ENCODE measurements around the gene SSU72.

SSU72 gene

GRCh38 chr1:1612104-1612400 is 37.4 kb upstream of the SSU72 start:
- no peak for DNase-seq (ENCODE audit: low read depth in 1 of 2, low spot score in 1 of 2)

- no peak for DNase-seq (ENCODE audit: low read depth in 1 of 2, low spot score in 1 of 2)
Measured at GRCh38 chr1:1610796-1611195, 36.1 kb upstream of the SSU72 start.

- DNase-seq (ENCODE audit: low read depth in 1 of 2, low spot score in 1 of 2): no peak
Measured at GRCh38 chr1:1609822-1610485, 35.3 kb upstream of the SSU72 start.

GRCh38 chr1:1606232-1606631 is 31.6 kb upstream of the SSU72 start:
- DNase-seq (ENCODE audit: low read depth in 1 of 2, low spot score in 1 of 2): no peak

DNA sequence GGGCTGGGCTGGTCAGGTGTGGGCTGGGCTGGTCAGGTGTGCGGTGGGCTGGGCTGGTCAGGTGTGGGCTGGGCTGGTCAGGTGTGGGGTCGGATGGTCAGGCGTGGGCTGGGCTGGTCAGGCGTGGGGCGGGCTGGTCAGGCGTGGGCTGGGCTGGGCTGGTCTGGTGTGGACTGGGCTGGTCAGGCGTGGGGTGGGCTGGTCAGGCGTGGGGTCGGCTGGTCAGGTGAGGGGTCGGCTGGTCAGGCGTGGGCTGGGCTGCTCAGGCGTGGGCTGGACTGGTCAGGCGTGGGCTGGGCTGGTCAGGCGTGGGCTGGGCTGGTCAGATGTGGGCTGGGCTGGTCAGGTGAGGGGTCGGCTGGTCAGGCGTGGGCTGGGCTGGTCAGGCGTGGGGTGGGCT is 31.1 kb upstream of the SSU72 start:
- no peak for DNase-seq (ENCODE audit: low read depth in 1 of 2, low spot score in 1 of 2)

GRCh38 chr1:1605034-1605591 is 30.4 kb upstream of the SSU72 start:
- DNase-seq (ENCODE audit: low read depth in 1 of 2, low spot score in 1 of 2): no peak

DNA sequence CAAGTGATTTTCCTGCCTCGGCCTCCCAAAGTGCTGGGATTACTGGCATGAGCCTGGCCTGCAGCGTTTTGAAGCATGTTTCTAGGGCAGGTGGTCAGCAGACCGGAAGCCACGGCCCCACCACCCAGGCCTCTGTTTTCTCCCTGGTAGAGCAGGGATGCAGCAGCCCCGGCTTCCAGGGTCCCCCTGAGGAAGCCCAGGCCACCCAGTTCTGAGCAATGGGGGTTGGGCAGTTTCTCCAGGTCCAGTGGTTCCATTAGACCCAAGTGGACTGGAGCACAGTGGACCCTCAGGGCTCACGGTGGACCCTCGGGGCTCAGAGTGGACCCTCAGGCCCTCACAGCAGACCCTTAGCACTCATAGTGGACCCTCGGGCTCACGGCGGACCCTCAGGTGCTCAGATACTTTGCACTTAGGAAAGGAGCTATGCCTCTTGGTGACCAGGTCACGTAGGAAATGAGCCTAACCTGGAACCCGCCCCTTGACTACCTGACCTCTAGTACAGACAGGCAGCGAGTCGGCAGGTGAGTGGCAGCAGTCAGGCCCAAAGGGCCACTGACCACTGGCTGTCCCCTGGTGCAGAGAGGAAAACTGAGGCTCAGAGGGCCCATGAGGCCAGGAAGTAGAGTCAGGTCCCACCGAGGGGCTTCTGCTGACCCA is 29.8 kb upstream of the SSU72 start:
- DNase-seq (ENCODE audit: low read depth in 1 of 2, low spot score in 1 of 2): no peak

DNA sequence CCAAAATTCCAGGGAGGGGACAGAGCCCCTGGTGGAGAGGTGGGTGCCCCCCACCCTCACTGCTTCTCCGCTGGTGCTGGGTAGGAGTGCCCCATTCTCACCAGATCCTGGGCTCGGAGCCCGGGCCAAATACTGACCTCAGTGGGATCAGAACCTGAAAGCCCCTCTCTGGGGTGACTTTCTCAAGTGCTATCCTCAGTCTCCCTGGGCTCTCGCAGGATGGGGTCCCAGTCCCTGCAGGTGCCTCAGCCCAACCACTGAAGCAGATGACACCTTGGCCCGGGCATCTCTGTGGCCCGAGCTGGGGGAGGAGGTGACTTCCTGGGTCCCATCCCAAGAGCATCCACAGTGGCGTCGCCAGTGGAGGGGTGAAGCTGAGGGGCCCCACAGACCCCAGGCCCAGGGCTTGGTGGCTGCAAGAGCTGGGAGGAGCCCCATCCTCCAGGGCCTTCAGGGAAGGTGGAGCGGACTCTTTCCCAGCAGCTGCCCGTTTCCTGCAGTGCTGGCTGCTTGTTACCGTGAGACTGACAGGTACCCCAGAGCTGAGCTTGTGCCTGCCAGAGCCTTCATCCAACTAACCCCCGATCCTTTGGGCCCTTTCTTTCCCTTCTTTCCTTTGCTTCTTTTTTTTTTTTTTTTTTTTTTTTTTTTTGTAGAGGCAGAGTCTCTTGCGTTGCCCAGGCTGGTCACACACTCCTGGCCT is 29.2 kb upstream of the SSU72 start:
- no peak for DNase-seq (ENCODE audit: low read depth in 1 of 2, low spot score in 1 of 2)

DNA sequence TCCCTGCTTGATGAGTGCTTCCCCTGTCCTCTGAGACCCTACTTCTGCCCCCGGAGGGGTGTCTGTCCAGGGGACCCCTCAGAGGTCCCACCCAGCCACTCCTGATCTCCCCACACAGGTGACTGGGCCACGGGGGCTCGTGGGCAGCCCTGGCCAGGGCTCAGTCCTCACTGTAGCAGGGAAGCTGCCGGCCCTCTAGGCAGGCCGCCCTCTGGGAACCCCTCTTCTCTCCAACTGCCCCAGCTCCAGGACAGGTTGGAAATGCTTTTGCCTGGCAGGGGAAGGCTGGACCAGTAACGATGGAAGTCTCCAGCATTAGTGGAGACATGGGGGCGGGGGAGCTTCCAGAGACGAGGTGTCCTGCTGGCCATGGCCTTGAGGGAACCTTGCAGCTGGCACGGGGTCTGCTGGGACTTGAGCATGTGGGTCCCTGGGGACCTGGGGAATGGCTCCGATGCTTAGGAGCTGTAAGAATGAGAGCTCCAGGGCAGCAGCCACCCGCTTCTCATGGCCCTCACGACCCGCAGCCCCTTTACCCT is 28.4 kb upstream of the SSU72 start:
- DNase-seq (ENCODE audit: low read depth in 1 of 2, low spot score in 1 of 2): no peak

- DNase-seq (ENCODE audit: low read depth in 1 of 2, low spot score in 1 of 2): no peak
Measured at GRCh38 chr1:1602304-1602967, 27.8 kb upstream of the SSU72 start.

GRCh38 chr1:1601564-1602303 is 27.1 kb upstream of the SSU72 start:
- no peak for DNase-seq (ENCODE audit: low read depth in 1 of 2, low spot score in 1 of 2)

- DNase-seq (ENCODE audit: low read depth in 1 of 2, low spot score in 1 of 2): no peak
Measured at GRCh38 chr1:1600861-1601563, 26.3 kb upstream of the SSU72 start.

GRCh38 chr1:1599935-1600860 is 25.5 kb upstream of the SSU72 start, which contains the start of gene FNDC10:
TSS of gene FNDC10 (minus strand) at chr1:1600135. CDS start at chr1:1600015, 120 bp downstream.
- DNase-seq (ENCODE audit: low read depth in 1 of 2, low spot score in 1 of 2): no peak

DNA sequence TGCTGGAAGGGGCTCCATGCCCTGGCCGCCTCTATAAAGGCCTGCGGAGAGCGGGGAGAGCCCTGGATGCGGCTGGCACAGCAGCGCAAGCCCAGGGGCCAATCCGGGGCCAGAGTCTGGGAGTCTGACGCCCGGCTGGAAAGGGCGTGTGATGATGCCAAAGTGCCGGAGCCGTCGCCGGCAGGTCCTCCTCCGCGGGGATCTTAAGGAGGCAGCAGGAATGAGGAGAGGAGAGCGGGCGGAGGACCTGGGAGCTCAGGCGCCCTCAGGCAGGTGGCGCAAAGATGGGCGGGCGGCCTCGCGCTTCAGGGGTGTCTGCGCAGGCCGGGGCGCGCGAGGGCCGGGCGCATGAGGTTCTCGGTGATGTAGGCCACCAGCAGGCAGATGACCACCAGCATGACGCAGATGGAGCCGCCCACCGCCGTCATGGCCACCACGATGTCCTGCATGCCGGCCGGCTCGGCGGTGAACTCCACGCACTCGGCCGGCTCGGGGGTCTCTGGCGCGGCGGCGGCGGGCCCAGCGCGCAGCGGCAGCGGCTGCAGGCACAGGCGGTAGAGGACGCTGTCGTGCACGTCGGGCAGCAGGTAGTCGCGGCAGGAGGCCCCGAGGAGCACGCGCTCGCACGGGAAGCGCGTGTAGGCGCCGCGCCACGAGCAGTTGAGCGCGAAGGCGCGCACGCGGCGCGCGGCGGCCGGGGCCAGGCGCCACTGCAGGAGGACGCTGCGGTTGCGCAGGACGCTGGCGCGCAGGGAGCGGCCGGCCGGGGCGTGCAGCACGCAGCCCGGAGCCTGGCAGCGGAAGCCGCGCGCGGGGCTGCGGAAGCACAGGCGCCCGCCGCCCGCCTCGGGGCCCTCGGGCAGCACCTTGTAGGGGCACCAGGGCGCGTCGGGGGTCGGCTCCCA is 24.6 kb upstream of the SSU72 start:
- DNase-seq (ENCODE audit: low read depth in 1 of 2, low spot score in 1 of 2): no peak

- no peak for DNase-seq (ENCODE audit: low read depth in 1 of 2, low spot score in 1 of 2)
Measured at GRCh38 chr1:1598720-1599029, 24.0 kb upstream of the SSU72 start.

- DNase-seq (ENCODE audit: low read depth in 1 of 2, low spot score in 1 of 2): no peak
Measured at GRCh38 chr1:1598051-1598719, 23.5 kb upstream of the SSU72 start.

- no peak for DNase-seq (ENCODE audit: low read depth in 1 of 2, low spot score in 1 of 2)
Measured at GRCh38 chr1:1597275-1597930, 22.7 kb upstream of the SSU72 start.
